Osteoblast (primary cell): Measurements from ENCODE around the gene FOXO6. TPM values are rescaled to one million over a fixed set of nuclear protein-coding genes. Genes with fewer than 3 reads are reported as not detected.

Source experiments
- DNase-seq: peaks from one replicate; pipeline ENCODE4 v3.0.0; 2011; ENCODE audit warnings: low spot score, mixed read lengths; ENCODE audit not compliant: insufficient read length; ENCODE audit errors: missing footprints
- H2AFZ ChIP-seq: 2 replicates; pipeline ENCODE4 v1.6.0; 2011; ENCODE audit warnings: mild to moderate bottlenecking, low read length
- H3K27ac ChIP-seq: 2 replicates; pipeline ENCODE4 v1.5.1; 2011; ENCODE audit warnings: mild to moderate bottlenecking, low read depth, low read length, moderate library complexity
- H3K27me3 ChIP-seq: 2 replicates; pipeline ENCODE4 v1.6.0; 2012; ENCODE audit warnings: mild to moderate bottlenecking, control low read depth, inconsistent platforms, low read length, moderate library complexity; ENCODE audit not compliant: insufficient read depth
- H3K36me3 ChIP-seq: 2 replicates; pipeline ENCODE4 v1.5.1; 2011; ENCODE audit warnings: mild to moderate bottlenecking, low read length, control low read depth, moderate library complexity; ENCODE audit not compliant: insufficient read depth
- H3K4me1 ChIP-seq: 2 replicates; pipeline ENCODE4 v1.5.1; 2011; ENCODE audit warnings: mild to moderate bottlenecking, low read length, control low read depth, moderate library complexity; ENCODE audit not compliant: insufficient read depth
- H3K4me2 ChIP-seq: 2 replicates; pipeline ENCODE4 v1.6.0; 2011; ENCODE audit warnings: mild to moderate bottlenecking, low read length; ENCODE audit not compliant: insufficient read depth
- H3K4me3 ChIP-seq: fragments of 200-600 bp; sonication (generic); 3 replicates; pipeline ENCODE4 v1.5.1; 2012; ENCODE audit warnings: mild to moderate bottlenecking, low read length, inconsistent platforms; ENCODE audit not compliant: insufficient read depth
- H3K79me2 ChIP-seq: 2 replicates; pipeline ENCODE4 v1.6.0; 2012; ENCODE audit warnings: mild to moderate bottlenecking, low read length, control low read depth, inconsistent platforms; ENCODE audit not compliant: insufficient read depth
- H3K9me3 ChIP-seq: 2 replicates; pipeline ENCODE4 v1.5.1; 2011; ENCODE audit warnings: low read depth, low read length, control low read depth
- H4K20me1 ChIP-seq: 2 replicates; pipeline ENCODE4 v1.6.0; 2012; ENCODE audit warnings: mild to moderate bottlenecking, low read length, control low read depth; ENCODE audit not compliant: insufficient read depth
- CTCF ChIP-seq: IDR thresholded peaks from 2 replicates; pipeline ENCODE4 v1.5.1; 2011; ENCODE audit warnings: mild to moderate bottlenecking, low read depth, low read length, moderate library complexity; ENCODE audit errors: extremely low read depth
- total RNA-seq: library from RNA; depleted of rRNA; stranded (reverse); fragments of >200 nt; gene quantifications from 2 replicates; pipeline ENCODE4 v1.2.3, GENCODE V29; 2012

The FOXO6 gene
- total RNA-seq, 1 donor: not detected

DNA sequence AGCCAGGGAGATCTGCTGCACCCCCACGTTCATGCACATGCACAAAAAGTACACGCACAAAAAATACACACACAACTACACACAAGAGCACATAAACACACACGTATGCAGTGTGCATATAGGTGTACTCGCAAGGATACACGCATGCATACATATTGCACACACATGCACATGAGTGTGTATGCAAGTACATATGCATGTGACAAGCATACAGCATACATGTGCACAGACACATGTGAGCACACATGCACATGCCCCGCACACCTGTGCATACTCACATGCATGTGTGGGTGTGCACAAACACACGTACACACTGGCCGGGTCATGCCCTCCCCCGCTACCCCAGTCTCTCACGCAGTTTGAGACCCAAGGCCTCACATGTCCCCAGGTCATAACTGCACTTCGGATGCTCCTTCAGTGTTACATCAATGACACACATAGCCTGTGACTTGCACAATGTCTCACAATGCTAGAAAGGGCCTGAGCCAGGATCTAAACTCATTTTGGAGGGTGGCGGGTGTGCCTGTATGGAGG is 52.6 kb downstream of the FOXO6 start:
- no peak overlapping the region for H3K27ac ChIP-seq
- H4K20me1 ChIP-seq: no peaks in the 10 kb centered on the region
- H3K27me3 ChIP-seq: peaks cover 20% of the 10 kb centered on the region
- no peak overlapping the region for H3K4me3 ChIP-seq
- TF ChIP-seq CTCF: no peak
- no peak overlapping the region for H3K4me2 ChIP-seq
- no peaks in the 10 kb centered on the region for H3K79me2 ChIP-seq
- DNase-seq: peak; percentile 82
- H3K4me1 ChIP-seq: peaks cover 5% of the 10 kb centered on the region
- H2AFZ ChIP-seq: no peak overlapping the region
- no peaks in the 10 kb centered on the region for H3K36me3 ChIP-seq
- peaks cover 3% of the 10 kb centered on the region for H3K9me3 ChIP-seq

GRCh38 chr1:41414296-41414695 is 53.1 kb downstream of the FOXO6 start:
- Histone ChIP-seq H3K27ac (no peak overlapping the region), H3K9me3 (peaks cover 3% of the 10 kb centered on the region), H3K4me3 (no peak overlapping the region), H3K36me3 (no peaks in the 10 kb centered on the region), H4K20me1 (no peaks in the 10 kb centered on the region), H3K79me2 (no peaks in the 10 kb centered on the region), H3K4me1 (peaks cover 9% of the 10 kb centered on the region), H2AFZ (no peak overlapping the region), H3K27me3 (peaks cover 15% of the 10 kb centered on the region), H3K4me2 (no peak overlapping the region)
- no peak for DNase-seq
- TF ChIP-seq CTCF: no peak

- Histone ChIP-seq H3K36me3 (no peaks in the 10 kb centered on the region), H4K20me1 (no peaks in the 10 kb centered on the region), H3K4me1 (peaks cover 9% of the 10 kb centered on the region), H3K9me3 (peaks cover 3% of the 10 kb centered on the region), H3K79me2 (no peaks in the 10 kb centered on the region), H3K27me3 (peaks cover 10% of the 10 kb centered on the region), H2AFZ (no peak overlapping the region), H3K27ac (no peak overlapping the region), H3K4me3 (no peak overlapping the region), H3K4me2 (no peak overlapping the region)
- TF ChIP-seq CTCF: no peak
- peak; percentile 19 for DNase-seq
Observed at GRCh38 chr1:41414716-41415306, 53.6 kb downstream of the FOXO6 start.

GRCh38 chr1:41416081-41416480 is 54.8 kb downstream of the FOXO6 start:
- peaks cover 9% of the 10 kb centered on the region for H3K4me1 ChIP-seq
- peak; percentile 19 for DNase-seq
- no peak for TF ChIP-seq CTCF

More at GRCh38 chr1:41416081-41416480, 54.8 kb downstream of the FOXO6 start:
- H3K4me3 ChIP-seq: no peak overlapping the region
- H3K9me3 ChIP-seq: peaks cover 3% of the 10 kb centered on the region
- H3K36me3 ChIP-seq: no peaks in the 10 kb centered on the region
- no peaks in the 10 kb centered on the region for H3K79me2 ChIP-seq
- H2AFZ ChIP-seq: no peak overlapping the region
- no peak overlapping the region for H3K27ac ChIP-seq
- H3K27me3 ChIP-seq: no peaks in the 10 kb centered on the region
- H4K20me1 ChIP-seq: no peaks in the 10 kb centered on the region
- H3K4me2 ChIP-seq: no peak overlapping the region
